PC-9 (cell line): ENCODE measurements around the gene TTC7B. TPM values are rescaled to one million over a fixed set of nuclear protein-coding genes. Genes with fewer than 3 reads are reported as not detected.

Experiments used
- BruUV-seq: library from RNA; stranded (reverse); fragments of 400-500 nt; replicated peaks from 2 replicates; lab custom pipeline; 2021; lab: Mats Ljungman, UMichigan
- CTCF ChIA-PET: fragments of 300-600 bp; sonication (Branson Sonifier 250); formaldehyde crosslinking; loops from one replicate; lab custom pipeline; 2022; ENCODE audit warnings: antibody characterized with exemption; lab: Charles Lee
- POLR2A ChIA-PET: fragments of 300-600 bp; sonication (Branson Sonifier 250); formaldehyde crosslinking; loops from one replicate; lab custom pipeline; 2022; ENCODE audit warnings: antibody characterized with exemption; ENCODE audit not compliant: unreplicated experiment; lab: Charles Lee
- DNase-seq, 2 experiments: peaks; one replicate each; pipeline versions ENCODE4 v3.0.0 to v3.0.0-alpha.2; 2015 to 2022; ENCODE audit warnings: mixed read lengths in 1 of 2
- H2AFZ ChIP-seq: fragments of 200-600 bp; sonication (generic); 2 replicates; pipeline ENCODE4 v1.8.1; 2017; ENCODE audit warnings: antibody characterized with exemption
- H3F3A ChIP-seq: fragments of 200-600 bp; sonication (generic); 2 replicates; pipeline ENCODE4 v1.8.1; 2017; ENCODE audit warnings: antibody characterized with exemption, mild to moderate bottlenecking, low read depth; ENCODE audit not compliant: insufficient read depth
- H3K27ac ChIP-seq: fragments of 200-600 bp; sonication (generic); 2 replicates; pipeline ENCODE4 v1.6.1; 2016; ENCODE audit warnings: mixed run types
- H3K27me3 ChIP-seq: fragments of 200-600 bp; sonication (generic); 2 replicates; pipeline ENCODE4 v1.6.1; 2016; ENCODE audit warnings: low read depth, mixed run types; ENCODE audit not compliant: insufficient read depth
- H3K36me3 ChIP-seq: fragments of 200-600 bp; sonication (generic); 2 replicates; pipeline ENCODE4 v1.6.1; 2016; ENCODE audit warnings: low read depth, mixed run types
- H3K4me1 ChIP-seq: fragments of 200-600 bp; sonication (generic); replicated peaks from 2 replicates; pipeline ENCODE4 v1.6.1; 2016; ENCODE audit warnings: mixed run types; ENCODE audit not compliant: insufficient read depth
- H3K4me2 ChIP-seq: fragments of 200-600 bp; sonication (generic); 2 replicates; pipeline ENCODE4 v1.6.1; 2017; ENCODE audit warnings: mixed run types
- H3K4me3 ChIP-seq: fragments of 200-600 bp; sonication (generic); 2 replicates; pipeline ENCODE4 v1.6.1; 2016; ENCODE audit warnings: mixed run types
- H3K79me2 ChIP-seq: fragments of 200-600 bp; sonication (generic); 2 replicates; pipeline ENCODE4 v1.6.1; 2017; ENCODE audit warnings: low read depth, mixed run types
- H3K9me2 ChIP-seq: fragments of 200-600 bp; sonication (generic); 2 replicates; pipeline ENCODE4 v1.8.1; 2017; ENCODE audit warnings: mild to moderate bottlenecking; ENCODE audit not compliant: insufficient read depth
- H3K9me3 ChIP-seq: fragments of 200-600 bp; sonication (generic); 2 replicates; pipeline ENCODE4 v1.8.1; 2016; ENCODE audit warnings: low read depth; ENCODE audit not compliant: insufficient read depth
- H4K20me1 ChIP-seq: fragments of 200-600 bp; sonication (generic); 2 replicates; pipeline ENCODE4 v1.8.1; 2017; ENCODE audit not compliant: insufficient read depth
- EZH2 ChIP-seq: fragments of 200-600 bp; sonication (generic); IDR thresholded peaks from 2 replicates; pipeline ENCODE4 v1.8.0; 2017; ENCODE audit warnings: antibody characterized with exemption, low read depth
- intact Hi-C: fragments of 100-400 bp; cut with micrococcal nuclease; formaldehyde crosslinking; loops from one replicate; pipeline ENCODE4 v1.10.0; 2022; ENCODE audit not compliant: unreplicated experiment
- total RNA-seq: library from RNA; stranded (reverse); gene quantifications from 2 replicates; pipeline ENCODE4 v1.2.3, GENCODE V29; 2021
- TF ChIP-seq, protein P1 (sequence below): fragments of 200-600 bp; sonication (generic); conservative IDR thresholded peaks from 2 replicates; pipeline ENCODE4 v1.6.1; 2017; ENCODE audit warnings: mixed run types, antibody characterized with exemption, mild to moderate bottlenecking, moderate library complexity

The TTC7B gene
- total RNA-seq, 1 experiment from 2014 or later, result 6.8 TPM

GRCh38 chr14:90774316-90774715, 41.9 kb downstream of the TTC7B start:
- CTCF ChIA-PET, result no interaction called here
- Histone ChIP-seq H3F3A (no peaks in the 10 kb centered on the region), H3K4me1 (no peaks in the 10 kb centered on the region), H2AFZ (no peak overlapping the region), H3K27ac (no peak overlapping the region), H3K79me2 (no peaks in the 10 kb centered on the region), H3K27me3 (no peaks in the 10 kb centered on the region), H3K36me3 (no peaks in the 10 kb centered on the region), H3K4me3 (no peak overlapping the region), H3K4me2 (no peak overlapping the region), H3K9me3 (no peaks in the 10 kb centered on the region), H4K20me1 (no peaks in the 10 kb centered on the region), H3K9me2 (no peaks in the 10 kb centered on the region)
- TF ChIP-seq, protein P1, sequence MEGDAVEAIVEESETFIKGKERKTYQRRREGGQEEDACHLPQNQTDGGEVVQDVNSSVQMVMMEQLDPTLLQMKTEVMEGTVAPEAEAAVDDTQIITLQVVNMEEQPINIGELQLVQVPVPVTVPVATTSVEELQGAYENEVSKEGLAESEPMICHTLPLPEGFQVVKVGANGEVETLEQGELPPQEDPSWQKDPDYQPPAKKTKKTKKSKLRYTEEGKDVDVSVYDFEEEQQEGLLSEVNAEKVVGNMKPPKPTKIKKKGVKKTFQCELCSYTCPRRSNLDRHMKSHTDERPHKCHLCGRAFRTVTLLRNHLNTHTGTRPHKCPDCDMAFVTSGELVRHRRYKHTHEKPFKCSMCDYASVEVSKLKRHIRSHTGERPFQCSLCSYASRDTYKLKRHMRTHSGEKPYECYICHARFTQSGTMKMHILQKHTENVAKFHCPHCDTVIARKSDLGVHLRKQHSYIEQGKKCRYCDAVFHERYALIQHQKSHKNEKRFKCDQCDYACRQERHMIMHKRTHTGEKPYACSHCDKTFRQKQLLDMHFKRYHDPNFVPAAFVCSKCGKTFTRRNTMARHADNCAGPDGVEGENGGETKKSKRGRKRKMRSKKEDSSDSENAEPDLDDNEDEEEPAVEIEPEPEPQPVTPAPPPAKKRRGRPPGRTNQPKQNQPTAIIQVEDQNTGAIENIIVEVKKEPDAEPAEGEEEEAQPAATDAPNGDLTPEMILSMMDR, result no peak
- intact Hi-C loops, result no loop called here
- POLR2A ChIA-PET, result no interaction called here
- BruUV-seq, result no TSS peak
- DNase-seq, result no peak

DNA sequence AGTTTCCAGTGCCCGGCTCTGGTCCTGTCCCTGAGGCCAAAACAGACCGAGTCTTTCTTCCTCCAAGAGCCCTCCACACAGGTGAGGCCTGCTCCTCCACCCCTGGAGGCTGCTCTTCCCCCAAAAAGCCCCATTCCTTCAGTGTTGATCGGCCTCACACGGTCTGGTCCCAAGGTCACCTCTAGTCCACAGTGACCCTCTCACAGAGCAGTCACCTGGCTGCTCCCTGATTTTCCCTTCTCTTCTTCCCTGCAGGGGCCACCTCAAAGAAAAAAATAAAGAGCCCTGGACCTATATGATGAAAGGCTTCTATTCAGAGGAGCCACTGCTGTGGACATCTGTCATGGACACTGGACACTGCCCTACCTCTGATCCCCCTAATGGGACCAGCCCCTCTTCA, 42.5 kb downstream of the TTC7B start:
- Histone ChIP-seq H3K4me1 (no peaks in the 10 kb centered on the region), H3F3A (no peaks in the 10 kb centered on the region), H3K27ac (no peak overlapping the region), H3K79me2 (no peaks in the 10 kb centered on the region), H3K9me2 (no peaks in the 10 kb centered on the region), H4K20me1 (no peaks in the 10 kb centered on the region), H3K36me3 (no peaks in the 10 kb centered on the region), H3K4me2 (no peak overlapping the region), H3K4me3 (no peak overlapping the region), H2AFZ (no peak overlapping the region), H3K27me3 (no peaks in the 10 kb centered on the region), H3K9me3 (no peaks in the 10 kb centered on the region)
- CTCF ChIA-PET, result no interaction called here
- no peak for DNase-seq
- POLR2A ChIA-PET, result no interaction called here
- intact Hi-C loops, result no loop called here
- BruUV-seq, result no TSS peak
- TF ChIP-seq, protein P1, result no peak
- TF ChIP-seq EZH2, result no peak

- POLR2A ChIA-PET, result no interaction called here
- Histone ChIP-seq H3K79me2 (no peaks in the 10 kb centered on the region), H3K4me3 (no peak overlapping the region), H4K20me1 (no peaks in the 10 kb centered on the region), H3K9me2 (no peaks in the 10 kb centered on the region), H3K36me3 (no peaks in the 10 kb centered on the region), H2AFZ (no peak overlapping the region), H3K9me3 (no peaks in the 10 kb centered on the region), H3K4me2 (no peak overlapping the region), H3F3A (no peaks in the 10 kb centered on the region), H3K4me1 (no peaks in the 10 kb centered on the region), H3K27me3 (no peaks in the 10 kb centered on the region), H3K27ac (no peak overlapping the region)
- TF ChIP-seq EZH2, result no peak
- TF ChIP-seq, protein P1, result no peak
- CTCF ChIA-PET, result no interaction called here
- no TSS peak for BruUV-seq
- intact Hi-C loops, result no loop called here
- DNase-seq, result no peak
Measured at GRCh38 chr14:90773196-90773486, 43.1 kb downstream of the TTC7B start.
